GM12865 (cell line): ENCODE data around the gene C17orf113.
A peak's percentile ranks its signal among the peaks of the same experiment; 100 is the strongest.

Experiments
- DNase-seq: peaks from one replicate; pipeline ENCODE4 v3.0.0; 2010; ENCODE audit warnings: low read depth
- H3K4me3 ChIP-seq: 2 replicates; pipeline ENCODE4 v1.5.1; 2011; ENCODE audit warnings: mild to moderate bottlenecking, low read depth, low read length, control low read depth
- CTCF ChIP-seq: IDR thresholded peaks from 2 replicates; pipeline ENCODE4 v1.5.1; 2011; ENCODE audit warnings: low read length, control low read depth, low read depth, inconsistent platforms; ENCODE audit not compliant: insufficient read depth; ENCODE audit errors: missing control alignments

Gene C17orf113

GRCh38 chr17:42071810-42072209 is 21.4 kb upstream of the C17orf113 start:
- H3K4me3 ChIP-seq, result no peak overlapping the region
- DNase-seq, result no peak
- TF ChIP-seq CTCF, result no peak

- DNase-seq, result no peak
- H3K4me3 ChIP-seq, result no peak overlapping the region
- no peak for TF ChIP-seq CTCF
These were observed 18.6 kb upstream of the C17orf113 start for GRCh38 chr17:42068979-42069378.

GRCh38 chr17:42067371-42068091 is 17.1 kb upstream of the C17orf113 start:
- H3K4me3 ChIP-seq, result no peak overlapping the region
- peak; percentile 91 for TF ChIP-seq CTCF
- peak; percentile 65 for DNase-seq

GRCh38 chr17:42065201-42065600 is 14.8 kb upstream of the C17orf113 start:
- no peak for TF ChIP-seq CTCF
- peak; percentile 12 for DNase-seq
- H3K4me3 ChIP-seq, result no peak overlapping the region

GRCh38 chr17:42062681-42063080 is 12.3 kb upstream of the C17orf113 start:
- no peak for TF ChIP-seq CTCF
- no peak overlapping the region for H3K4me3 ChIP-seq
- no peak for DNase-seq

- no peak for TF ChIP-seq CTCF
- DNase-seq, result no peak
- no peak overlapping the region for H3K4me3 ChIP-seq
These were observed 11.5 kb upstream of the C17orf113 start for GRCh38 chr17:42061646-42062487.
